D721Med (cell line): ENCODE data around the gene IFI6.
"Not testable (repeated sequence)": the region's sequence is repeated elsewhere in the genome, so short reads cannot be mapped to it uniquely, and the experiment has no call there.

ENCODE experiments used
- DNase-seq: peaks from one replicate; pipeline ENCODE4 v3.0.0; 2011; ENCODE audit warnings: low spot score; ENCODE audit not compliant: insufficient read length
- FAIRE-seq: peaks from 2 replicates; lab custom pipeline; 2011; peaks lifted over from hg19 to GRCh38; lab: Jason Lieb, UNC
- CTCF ChIP-seq: IDR thresholded peaks from 2 replicates; pipeline ENCODE4 v1.5.1; 2012; ENCODE audit warnings: mild to moderate bottlenecking, control low read depth; ENCODE audit not compliant: insufficient read depth; ENCODE audit errors: missing control alignments

Gene IFI6

GRCh38 chr1:27705545-27705944, 33.6 kb upstream of the IFI6 start:
- FAIRE-seq: no peak
- DNase-seq: no peak
- no peak for TF ChIP-seq CTCF

- FAIRE-seq: no peak
- no peak for TF ChIP-seq CTCF
- DNase-seq: no peak
Measured at GRCh38 chr1:27704958-27705357, 33.0 kb upstream of the IFI6 start.

GRCh38 chr1:27696835-27697234, 24.8 kb upstream of the IFI6 start:
- FAIRE-seq: not testable (repeated sequence)

GRCh38 chr1:27690183-27690582, 18.2 kb upstream of the IFI6 start:
- no peak for TF ChIP-seq CTCF
- FAIRE-seq: no peak
- no peak for DNase-seq

More at GRCh38 chr1:27696835-27697234, 24.8 kb upstream of the IFI6 start:
- DNase-seq: not testable (repeated sequence)

GRCh38 chr1:27689423-27690173, 17.6 kb upstream of the IFI6 start:
- TF ChIP-seq CTCF: no peak
- DNase-seq: no peak
- FAIRE-seq: no peak

- no peak for DNase-seq
- no peak for TF ChIP-seq CTCF
- no peak for FAIRE-seq
Measured at GRCh38 chr1:27687906-27688305, 15.9 kb upstream of the IFI6 start.

- FAIRE-seq (no peak), DNase-seq (no peak)
- TF ChIP-seq CTCF: no peak
Measured at GRCh38 chr1:27686223-27686990, 14.4 kb upstream of the IFI6 start.
